H9 (cell line): ENCODE measurements around the gene PDE1C. TPM values are rescaled to one million over a fixed set of nuclear protein-coding genes. Genes with fewer than 3 reads are reported as not detected.

Experiments used
- DNase-seq: peaks from one replicate; pipeline ENCODE4 v3.0.0-alpha.2; 2017
- H2AFZ ChIP-seq: one replicate; pipeline ENCODE4 v1.6.1; 2013; ENCODE audit warnings: mild to moderate bottlenecking, low read length, control low read depth, moderate library complexity
- H2AK5ac ChIP-seq: 2 replicates; pipeline ENCODE4 v1.6.1; 2013; ENCODE audit warnings: low read length, control low read depth, mixed read lengths; ENCODE audit not compliant: insufficient read length
- H2BK120ac ChIP-seq: one replicate; pipeline ENCODE4 v1.6.1; 2013; ENCODE audit warnings: low read depth, mild to moderate bottlenecking, low read length, control low read depth, inconsistent platforms; ENCODE audit not compliant: poor library complexity, severe bottlenecking
- H2BK12ac ChIP-seq: 2 replicates; pipeline ENCODE4 v1.6.1; 2013; ENCODE audit warnings: low read length, control low read depth, mixed read lengths, low read depth; ENCODE audit not compliant: insufficient read length
- H2BK15ac ChIP-seq: 2 replicates; pipeline ENCODE4 v1.6.1; 2013; ENCODE audit warnings: low read depth, low read length, control low read depth
- H2BK20ac ChIP-seq: one replicate; pipeline ENCODE4 v1.6.1; 2013; ENCODE audit warnings: low read depth, mild to moderate bottlenecking, low read length, control low read depth, inconsistent platforms; ENCODE audit not compliant: poor library complexity, severe bottlenecking
- H2BK5ac ChIP-seq: 2 replicates; pipeline ENCODE4 v1.6.1; 2013; ENCODE audit warnings: low read length, control low read depth, mixed read lengths; ENCODE audit not compliant: insufficient read length
- H3K14ac ChIP-seq: 2 replicates; pipeline ENCODE4 v1.6.1; 2013; ENCODE audit warnings: low read length, control low read depth; ENCODE audit not compliant: insufficient read depth
- H3K18ac ChIP-seq: 2 replicates; pipeline ENCODE4 v1.6.1; 2013; ENCODE audit warnings: low read depth, mild to moderate bottlenecking, mixed read lengths, low read length, control low read depth; ENCODE audit not compliant: insufficient read length
- H3K23ac ChIP-seq: 2 replicates; pipeline ENCODE4 v1.6.1; 2013; ENCODE audit warnings: low read length, control low read depth, mixed read lengths, low read depth; ENCODE audit not compliant: insufficient read length
- H3K23me2 ChIP-seq: 2 replicates; pipeline ENCODE4 v1.6.1; 2013; ENCODE audit warnings: low read depth, mild to moderate bottlenecking, mixed read lengths, low read length, control low read depth; ENCODE audit not compliant: insufficient read length, poor library complexity, severe bottlenecking
- H3K27ac ChIP-seq: 2 replicates; pipeline ENCODE4 v1.5.1; 2013; ENCODE audit warnings: low read length, control low read depth, mixed read lengths, low read depth; ENCODE audit not compliant: insufficient read length
- H3K27me3 ChIP-seq: 2 replicates; pipeline ENCODE4 v1.6.1; 2013; ENCODE audit warnings: low read length, control low read depth, inconsistent platforms; ENCODE audit not compliant: insufficient read depth
- H3K4ac ChIP-seq: 2 replicates; pipeline ENCODE4 v1.6.1; 2013; ENCODE audit warnings: low read depth, mild to moderate bottlenecking, control low read depth, inconsistent platforms, low read length, moderate library complexity
- H3K4me1 ChIP-seq: 2 replicates; pipeline ENCODE4 v1.6.1; 2013; ENCODE audit warnings: low read length, control low read depth, inconsistent platforms; ENCODE audit not compliant: insufficient read depth
- H3K4me2 ChIP-seq: 2 replicates; pipeline ENCODE4 v1.6.1; 2013; ENCODE audit warnings: low read length, control low read depth, mixed read lengths; ENCODE audit not compliant: insufficient read length, insufficient read depth
- H3K56ac ChIP-seq: 2 replicates; pipeline ENCODE4 v1.6.1; 2013; ENCODE audit warnings: low read depth, mild to moderate bottlenecking, mixed read lengths, low read length, control low read depth; ENCODE audit not compliant: insufficient read length
- H3K79me1 ChIP-seq: 2 replicates; pipeline ENCODE4 v1.6.1; 2013; ENCODE audit warnings: low read depth, mild to moderate bottlenecking, moderate library complexity, low read length, control low read depth, inconsistent platforms; ENCODE audit not compliant: insufficient read depth, poor library complexity, severe bottlenecking
- H3K79me2 ChIP-seq: 2 replicates; pipeline ENCODE4 v1.6.1; 2013; ENCODE audit warnings: low read length, control low read depth, inconsistent platforms; ENCODE audit not compliant: insufficient read depth
- H3K9ac ChIP-seq: 2 replicates; pipeline ENCODE4 v1.6.1; 2013; ENCODE audit warnings: low read length, control low read depth, mixed read lengths; ENCODE audit not compliant: insufficient read length; ENCODE audit errors: extremely low read depth
- H3K9me3 ChIP-seq: one replicate; pipeline ENCODE4 v1.6.1; 2013; ENCODE audit warnings: low read depth, low read length, inconsistent platforms; ENCODE audit not compliant: control insufficient read depth
- H3T11ph ChIP-seq: one replicate; pipeline ENCODE4 v1.6.1; 2013; ENCODE audit warnings: mild to moderate bottlenecking, low read length, control low read depth, inconsistent platforms
- H4K20me1 ChIP-seq: one replicate; pipeline ENCODE4 v1.6.1; 2013; ENCODE audit not compliant: control insufficient read depth, insufficient read length, insufficient read depth
- H4K5ac ChIP-seq: 2 replicates; pipeline ENCODE4 v1.6.1; 2013; ENCODE audit warnings: low read depth, mild to moderate bottlenecking, mixed read lengths, low read length, control low read depth; ENCODE audit not compliant: insufficient read length
- H4K8ac ChIP-seq: replicated peaks from 2 replicates; pipeline ENCODE4 v1.6.1; 2013; ENCODE audit warnings: low read length, control low read depth, mixed read lengths, low read depth; ENCODE audit not compliant: insufficient read length
- H4K91ac ChIP-seq: 2 replicates; pipeline ENCODE4 v1.6.1; 2013; ENCODE audit warnings: low read depth, mild to moderate bottlenecking, moderate library complexity, mixed read lengths, low read length, control low read depth; ENCODE audit not compliant: insufficient read length
- H3K27ac Mint-ChIP-seq, 3 experiments: 2 replicates in 2 of 3; 3 replicates in 1 of 3; pipeline ENCODE4 v1.8.0; 2020 to 2021; ENCODE audit warnings: mixed read lengths in 3 of 3, mild to moderate bottlenecking in 1 of 3, moderate library complexity in 1 of 3
- H3K27me3 Mint-ChIP-seq: 2 replicates; pipeline ENCODE4 v1.8.0; 2021; ENCODE audit warnings: low read depth, mild to moderate bottlenecking, moderate library complexity, mixed read lengths
- H3K36me3 Mint-ChIP-seq, 3 experiments: 2 replicates in 2 of 3; 3 replicates in 1 of 3; pipeline ENCODE4 v1.8.0; 2020 to 2021; ENCODE audit warnings: low read depth in 3 of 3, mixed read lengths in 3 of 3; ENCODE audit not compliant: insufficient read depth in 1 of 3
- H3K4me1 Mint-ChIP-seq, 2 experiments: 2 replicates each; pipeline ENCODE4 v1.8.0; 2020; ENCODE audit warnings: mixed read lengths in 2 of 2
- H3K4me3 Mint-ChIP-seq, 2 experiments: 2 replicates in 1 of 2; 3 replicates in 1 of 2; pipeline ENCODE4 v1.8.0; 2020 to 2021; ENCODE audit warnings: mild to moderate bottlenecking in 2 of 2, mixed read lengths in 2 of 2, moderate library complexity in 1 of 2
- H3K9me3 Mint-ChIP-seq, 2 experiments: 2 replicates in 1 of 2; 3 replicates in 1 of 2; pipeline ENCODE4 v1.8.0; 2020; ENCODE audit warnings: mild to moderate bottlenecking in 2 of 2, mixed read lengths in 2 of 2, moderate library complexity in 1 of 2
- WGBS: extraction: QIAGEN DNeasy Blood & Tissue Kit; methylation state at CpG from one replicate; pipeline ENCODE4 v1.1.7; 2013; ENCODE audit warnings: missing lambda C conversion rate, low lambda C conversion rate, mixed read lengths; ENCODE audit not compliant: insufficient read length; ENCODE audit errors: extremely low coverage; 5-methylcytosine and 5-hydroxymethylcytosine counted together
- total RNA-seq: library from RNA; stranded (reverse); gene quantifications from 2 replicates; pipeline ENCODE4 v1.2.1, GENCODE V29; 2021
- TF ChIP-seq, protein P1 (sequence below): fragments of 200-600 bp; sonication (generic); conservative IDR thresholded peaks from 3 replicates; pipeline ENCODE4 v1.8.0; 2021; ENCODE audit warnings: antibody characterized with exemption, mild to moderate bottlenecking

PDE1C gene
- total RNA-seq, 1 experiment from 2014 or later: 0.17 TPM

GRCh38 chr7:32020551-32021159, 49.6 kb downstream of the PDE1C start:
- no peak for DNase-seq
- Histone ChIP-seq H3K4me2 (no peak overlapping the region), H3T11ph (no peak overlapping the region), H3K4ac (no peak overlapping the region), H2AK5ac (no peak overlapping the region), H3K4me1 (no peaks in the 10 kb centered on the region), H2AFZ (no peak overlapping the region), H4K5ac (no peak overlapping the region), H2BK15ac (no peak overlapping the region), H3K23ac (no peak overlapping the region), H3K14ac (no peak overlapping the region), H4K91ac (no peak overlapping the region), H2BK20ac (no peak overlapping the region), H3K27me3 (no peaks in the 10 kb centered on the region), H3K9ac (no peak overlapping the region), H2BK12ac (no peak overlapping the region), H3K56ac (no peak overlapping the region), H2BK120ac (no peak overlapping the region), H3K9me3 (no peaks in the 10 kb centered on the region), H3K23me2 (no peaks in the 10 kb centered on the region), H2BK5ac (no peak overlapping the region), H4K20me1 (no peaks in the 10 kb centered on the region), H3K27ac (no peak overlapping the region), H4K8ac (no peak overlapping the region), H3K18ac (no peak overlapping the region), H3K79me1 (no peaks in the 10 kb centered on the region), H3K79me2 (no peaks in the 10 kb centered on the region)
- Mint-ChIP-seq H3K9me3 (peaks cover 11 to 16% of the 10 kb centered on the region in 2 experiments; a peak in 3 of 5 replicates), H3K27ac (no peak overlapping the region; a peak in 1 of 7 replicates), H3K4me3 (no peak overlapping the region), H3K36me3 (peaks cover 0 to 9% (median 0%) of the 10 kb centered on the region in 3 experiments; a peak in 1 of 7 replicates), H3K4me1 (no peaks in the 10 kb centered on the region), H3K27me3 (peaks cover 4% of the 10 kb centered on the region)
- WGBS: no CpG with 5 or more reads among the region's 2 CpGs
- TF ChIP-seq, protein P1, sequence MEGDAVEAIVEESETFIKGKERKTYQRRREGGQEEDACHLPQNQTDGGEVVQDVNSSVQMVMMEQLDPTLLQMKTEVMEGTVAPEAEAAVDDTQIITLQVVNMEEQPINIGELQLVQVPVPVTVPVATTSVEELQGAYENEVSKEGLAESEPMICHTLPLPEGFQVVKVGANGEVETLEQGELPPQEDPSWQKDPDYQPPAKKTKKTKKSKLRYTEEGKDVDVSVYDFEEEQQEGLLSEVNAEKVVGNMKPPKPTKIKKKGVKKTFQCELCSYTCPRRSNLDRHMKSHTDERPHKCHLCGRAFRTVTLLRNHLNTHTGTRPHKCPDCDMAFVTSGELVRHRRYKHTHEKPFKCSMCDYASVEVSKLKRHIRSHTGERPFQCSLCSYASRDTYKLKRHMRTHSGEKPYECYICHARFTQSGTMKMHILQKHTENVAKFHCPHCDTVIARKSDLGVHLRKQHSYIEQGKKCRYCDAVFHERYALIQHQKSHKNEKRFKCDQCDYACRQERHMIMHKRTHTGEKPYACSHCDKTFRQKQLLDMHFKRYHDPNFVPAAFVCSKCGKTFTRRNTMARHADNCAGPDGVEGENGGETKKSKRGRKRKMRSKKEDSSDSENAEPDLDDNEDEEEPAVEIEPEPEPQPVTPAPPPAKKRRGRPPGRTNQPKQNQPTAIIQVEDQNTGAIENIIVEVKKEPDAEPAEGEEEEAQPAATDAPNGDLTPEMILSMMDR: no peak
